ENCODE results near the gene SOBP. TPM values are rescaled to one million over a fixed set of nuclear protein-coding genes. Genes with fewer than 3 reads are reported as not detected.

The SOBP gene
- total RNA-seq, 4 donors from 2014 or later = 6.0 to 18.4 (median 6.7) TPM

DNA sequence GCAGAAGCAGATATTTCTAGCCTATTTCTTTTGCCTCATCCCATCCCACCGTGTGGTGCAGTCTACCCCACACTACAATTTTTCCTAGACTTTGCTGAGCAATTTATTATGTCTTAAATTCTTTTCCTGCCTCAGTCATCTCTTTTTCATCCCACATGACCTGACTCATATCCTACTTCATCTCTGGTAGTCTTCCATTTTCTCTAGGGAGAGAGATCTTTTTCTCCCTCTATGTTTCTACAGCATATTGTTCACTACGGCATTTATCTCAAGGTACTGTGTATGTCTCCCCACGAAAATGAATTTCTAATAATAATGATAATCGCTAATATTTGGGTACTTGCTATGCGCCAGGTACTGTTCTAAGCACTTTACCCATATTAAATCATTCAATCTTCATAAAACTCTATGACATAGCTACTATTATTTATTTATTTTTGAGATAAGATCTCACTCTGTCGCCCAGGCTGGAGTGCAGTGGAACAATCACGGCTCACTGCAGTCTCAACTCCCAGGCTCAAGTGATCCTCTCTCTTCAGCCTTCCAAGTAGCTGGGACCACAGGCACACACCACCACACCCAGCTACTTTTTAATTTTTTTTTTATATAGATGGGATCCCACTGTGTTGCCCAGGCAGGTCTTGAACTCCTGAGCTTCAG, 46.2 kb upstream of the SOBP start:
- Histone ChIP-seq H3K4me1 (peaks cover 0 to 10% (median 0%) of the 10 kb centered on the region in 4 donors), H3K9me3 (peaks cover 0 to 26% (median 0%) of the 10 kb centered on the region in 4 donors), H3K36me3 (peaks cover 0 to 15% (median 0%) of the 10 kb centered on the region in 3 donors), H3K27ac (no peak overlapping the region), H3K27me3 (no peaks in the 10 kb centered on the region), H3K4me3 (no peak overlapping the region)
- no peak for DNase-seq (ENCODE audit: low spot score in 2 of 2)
- no peak for TF ChIP-seq EP300 (IDR thresholded peaks at IDR 0.05)
- no peak for TF ChIP-seq POLR2A (IDR thresholded peaks at IDR 0.05)
- TF ChIP-seq, protein P1, sequence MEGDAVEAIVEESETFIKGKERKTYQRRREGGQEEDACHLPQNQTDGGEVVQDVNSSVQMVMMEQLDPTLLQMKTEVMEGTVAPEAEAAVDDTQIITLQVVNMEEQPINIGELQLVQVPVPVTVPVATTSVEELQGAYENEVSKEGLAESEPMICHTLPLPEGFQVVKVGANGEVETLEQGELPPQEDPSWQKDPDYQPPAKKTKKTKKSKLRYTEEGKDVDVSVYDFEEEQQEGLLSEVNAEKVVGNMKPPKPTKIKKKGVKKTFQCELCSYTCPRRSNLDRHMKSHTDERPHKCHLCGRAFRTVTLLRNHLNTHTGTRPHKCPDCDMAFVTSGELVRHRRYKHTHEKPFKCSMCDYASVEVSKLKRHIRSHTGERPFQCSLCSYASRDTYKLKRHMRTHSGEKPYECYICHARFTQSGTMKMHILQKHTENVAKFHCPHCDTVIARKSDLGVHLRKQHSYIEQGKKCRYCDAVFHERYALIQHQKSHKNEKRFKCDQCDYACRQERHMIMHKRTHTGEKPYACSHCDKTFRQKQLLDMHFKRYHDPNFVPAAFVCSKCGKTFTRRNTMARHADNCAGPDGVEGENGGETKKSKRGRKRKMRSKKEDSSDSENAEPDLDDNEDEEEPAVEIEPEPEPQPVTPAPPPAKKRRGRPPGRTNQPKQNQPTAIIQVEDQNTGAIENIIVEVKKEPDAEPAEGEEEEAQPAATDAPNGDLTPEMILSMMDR (IDR thresholded peaks at IDR 0.05) = no peak
- WGBS, 2 donors = 90 to 92% methylated on average over 7 of the region's 7 CpGs

DNA sequence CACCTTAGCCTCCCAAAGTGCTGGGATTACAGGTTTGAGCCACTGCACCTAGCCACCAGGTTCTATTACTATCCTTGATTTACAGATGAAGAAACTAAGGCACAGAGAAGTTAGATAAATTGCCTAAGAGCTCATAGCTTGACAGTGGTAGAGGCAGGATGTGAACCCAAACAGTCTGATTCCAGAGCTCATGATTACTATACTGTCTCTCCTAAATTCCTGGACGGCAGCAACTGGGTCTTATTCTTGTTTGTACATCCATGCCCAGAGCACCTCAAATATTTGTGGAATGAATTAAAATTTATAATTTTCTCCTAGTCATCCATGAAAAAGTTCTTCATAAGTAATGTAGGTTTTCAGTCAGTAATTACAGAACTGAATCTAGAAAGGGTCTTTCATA, 45.6 kb upstream of the SOBP start:
- Histone ChIP-seq H3K27ac (no peak overlapping the region), H3K4me1 (peaks cover 0 to 10% (median 0%) of the 10 kb centered on the region in 4 donors), H3K9me3 (peaks cover 0 to 28% (median 0%) of the 10 kb centered on the region in 4 donors), H3K27me3 (no peaks in the 10 kb centered on the region), H3K36me3 (peaks cover 0 to 15% (median 0%) of the 10 kb centered on the region in 3 donors), H3K4me3 (no peak overlapping the region)
- no peak for DNase-seq (ENCODE audit: low spot score in 2 of 2)
- 57 to 67% methylated on average over 1 of the region's 1 CpG for WGBS, 2 donors
- TF ChIP-seq POLR2A (IDR thresholded peaks at IDR 0.05) (no peak), EP300 (IDR thresholded peaks at IDR 0.05) (no peak)
- TF ChIP-seq, protein P1 (IDR thresholded peaks at IDR 0.05) = no peak

DNA sequence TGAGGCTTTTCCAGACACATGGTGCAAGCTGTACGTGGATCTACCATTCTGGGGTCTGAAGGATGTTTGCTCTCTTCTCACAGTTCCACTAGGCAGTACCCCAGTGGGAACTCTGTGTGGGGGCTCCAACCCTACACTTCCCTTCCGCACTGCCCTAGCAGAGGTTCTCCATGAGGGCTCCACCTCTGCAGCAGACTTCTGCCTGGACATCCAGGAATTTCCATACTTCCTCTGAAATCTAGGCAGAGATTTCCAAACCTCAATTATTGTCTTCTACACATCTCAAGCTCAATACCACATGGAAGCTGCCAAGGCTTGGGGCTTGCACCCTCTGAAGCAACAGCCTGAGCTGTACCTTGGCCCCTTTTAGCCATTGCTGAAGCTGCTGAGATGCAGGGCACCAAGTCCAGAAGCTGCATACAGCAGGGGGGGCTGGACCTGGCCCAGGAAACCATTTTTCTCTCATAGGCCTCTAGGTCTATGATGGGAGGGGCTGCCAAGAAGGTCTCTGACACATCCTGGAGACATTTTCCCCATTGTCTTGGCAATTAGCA, 42.2 kb upstream of the SOBP start:
- Histone ChIP-seq H3K36me3 (peaks cover 0 to 28% (median 0%) of the 10 kb centered on the region in 3 donors), H3K27ac (no peak overlapping the region), H3K27me3 (no peaks in the 10 kb centered on the region), H3K4me1 (peaks cover 0 to 10% (median 0%) of the 10 kb centered on the region in 4 donors), H3K9me3 (peaks cover 0 to 28% (median 0%) of the 10 kb centered on the region in 4 donors), H3K4me3 (no peak overlapping the region)
- no peak for DNase-seq (ENCODE audit: low spot score in 2 of 2)
- WGBS, 2 donors = 96 to 97% methylated on average over 2 of the region's 2 CpGs
- TF ChIP-seq, protein P1 (IDR thresholded peaks at IDR 0.05) = no peak

DNA sequence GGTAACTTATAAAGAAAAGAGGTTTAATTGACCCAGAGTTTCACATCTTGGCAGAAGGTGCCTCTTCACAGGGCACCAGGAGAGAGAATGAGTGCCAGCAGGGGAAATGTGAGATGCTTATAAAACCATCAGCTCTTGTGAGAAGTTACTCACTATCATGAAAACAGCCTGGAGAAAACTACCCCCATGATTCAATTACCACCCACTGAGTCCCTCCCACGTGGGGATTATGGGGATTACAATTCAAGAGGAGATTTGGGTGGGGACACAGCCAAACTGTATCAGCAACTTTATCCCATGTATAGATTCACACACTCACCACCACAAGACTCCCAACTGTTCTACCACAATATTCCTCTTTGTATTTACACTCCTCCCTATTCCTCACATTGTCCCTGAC, 41.1 kb upstream of the SOBP start:
- 67 to 75% methylated on average over 1 of the region's 1 CpG for WGBS, 2 donors

More for the DNA sequence above, 41.1 kb upstream of the SOBP start:
- H3K27me3 ChIP-seq = no peaks in the 10 kb centered on the region
- peaks cover 0 to 28% (median 0%) of the 10 kb centered on the region in 4 donors for H3K9me3 ChIP-seq
- H3K27ac ChIP-seq = no peak overlapping the region
- H3K4me1 ChIP-seq = peaks cover 0 to under 1% (median 0%) of the 10 kb centered on the region in 4 donors
- no peak overlapping the region for H3K4me3 ChIP-seq
- H3K36me3 ChIP-seq = peaks cover 0 to 28% (median 2%) of the 10 kb centered on the region in 3 donors
- DNase-seq (ENCODE audit: low spot score in 2 of 2) = no peak
- no peak for TF ChIP-seq EP300 (IDR thresholded peaks at IDR 0.05)
- no peak for TF ChIP-seq POLR2A (IDR thresholded peaks at IDR 0.05)
- TF ChIP-seq, protein P1 (IDR thresholded peaks at IDR 0.05) = no peak

Data from tibial nerve (tissue), 4 donors.